ENCODE data around the gene CFAP251. TPM values are rescaled to one million over a fixed set of nuclear protein-coding genes. Genes with fewer than 3 reads are reported as not detected.

Gene CFAP251
- total and polyA plus RNA-seq, 2 of the 8 experiments (the other 6 are each of a cell fraction or from before 2014, with no cell fraction given), result 1.8 to 2.9 TPM

DNA sequence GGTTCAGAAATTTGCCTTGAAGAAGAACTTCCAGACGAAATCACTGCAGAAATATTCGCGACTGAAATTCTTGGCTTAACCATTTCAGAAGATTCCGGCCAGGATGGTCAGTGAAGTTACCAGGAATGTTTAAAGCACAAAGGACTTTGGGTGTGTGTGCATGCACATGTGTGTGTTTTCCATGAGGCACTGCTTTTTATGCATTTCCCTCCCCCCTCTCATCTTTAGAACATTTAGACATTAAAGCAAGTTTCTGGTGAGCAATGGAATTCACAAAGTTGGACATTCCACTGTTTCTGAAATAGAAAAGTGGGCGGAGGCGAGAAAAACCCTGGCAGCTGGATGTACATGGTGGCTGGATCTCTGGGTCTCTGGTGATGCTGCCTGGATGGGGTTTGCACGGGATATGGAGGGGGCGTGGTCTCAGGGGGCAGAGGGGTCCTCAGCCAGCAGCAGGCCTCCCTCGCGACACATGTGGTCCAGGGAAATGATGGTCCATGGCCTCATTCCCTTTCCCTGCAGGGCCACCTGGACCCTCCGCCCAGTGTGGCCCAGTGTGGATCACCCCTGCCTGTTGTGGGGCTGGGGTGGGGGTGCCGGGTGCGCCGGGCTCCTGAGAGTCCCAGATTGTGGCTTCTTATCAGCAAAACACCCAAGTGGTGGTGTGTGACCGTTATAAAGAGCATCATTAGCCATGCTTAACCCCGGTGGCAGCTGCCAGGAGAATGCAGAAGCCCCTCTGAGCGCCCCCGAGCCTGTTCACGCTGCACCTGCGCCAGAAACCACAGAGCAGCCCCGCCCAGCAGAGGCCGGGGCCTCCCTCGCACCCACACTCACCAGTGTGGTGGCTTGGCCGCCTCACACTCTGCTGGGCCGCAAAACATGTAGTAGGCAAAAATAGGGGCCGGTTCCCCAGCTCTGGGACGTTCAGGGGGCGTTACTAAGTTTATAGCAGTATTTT, 85.5 kb downstream of the CFAP251 start (continued):
- TF ChIP-seq SUZ12 (IDR thresholded peaks at IDR 0.05; ENCODE audit: low read length) (no peak), NRF1 (IDR thresholded peaks at IDR 0.05; ENCODE audit: low read depth, low read length) (no peak), CHD1 (IDR thresholded peaks at IDR 0.05; ENCODE audit: low read depth, low read length) (no peak)

Measured in H1 (cell line).